ENCODE data around the gene CFTR.

DNA sequence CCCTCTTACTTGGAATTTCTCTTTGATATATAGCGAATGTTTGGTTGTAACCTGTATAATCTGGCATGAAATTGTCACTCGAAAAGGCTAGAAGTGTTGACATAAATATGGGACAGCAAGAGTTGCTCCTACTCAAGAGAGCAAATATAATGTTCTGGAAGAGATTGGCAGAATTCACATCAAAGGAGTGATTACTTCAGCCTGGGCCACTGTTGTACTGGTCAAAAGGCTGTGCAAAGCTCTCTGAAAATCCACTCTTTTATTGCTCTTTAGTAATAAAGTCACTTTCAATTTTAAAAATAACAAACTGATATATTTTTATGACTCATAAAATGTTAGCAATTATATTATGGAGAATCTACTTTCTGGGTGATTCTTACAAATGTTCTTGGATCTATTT, 58.2 kb downstream of the CFTR start:
- no peak for TF ChIP-seq POLR2A (IDR thresholded peaks at IDR 0.05)
- TF ChIP-seq, protein P1, sequence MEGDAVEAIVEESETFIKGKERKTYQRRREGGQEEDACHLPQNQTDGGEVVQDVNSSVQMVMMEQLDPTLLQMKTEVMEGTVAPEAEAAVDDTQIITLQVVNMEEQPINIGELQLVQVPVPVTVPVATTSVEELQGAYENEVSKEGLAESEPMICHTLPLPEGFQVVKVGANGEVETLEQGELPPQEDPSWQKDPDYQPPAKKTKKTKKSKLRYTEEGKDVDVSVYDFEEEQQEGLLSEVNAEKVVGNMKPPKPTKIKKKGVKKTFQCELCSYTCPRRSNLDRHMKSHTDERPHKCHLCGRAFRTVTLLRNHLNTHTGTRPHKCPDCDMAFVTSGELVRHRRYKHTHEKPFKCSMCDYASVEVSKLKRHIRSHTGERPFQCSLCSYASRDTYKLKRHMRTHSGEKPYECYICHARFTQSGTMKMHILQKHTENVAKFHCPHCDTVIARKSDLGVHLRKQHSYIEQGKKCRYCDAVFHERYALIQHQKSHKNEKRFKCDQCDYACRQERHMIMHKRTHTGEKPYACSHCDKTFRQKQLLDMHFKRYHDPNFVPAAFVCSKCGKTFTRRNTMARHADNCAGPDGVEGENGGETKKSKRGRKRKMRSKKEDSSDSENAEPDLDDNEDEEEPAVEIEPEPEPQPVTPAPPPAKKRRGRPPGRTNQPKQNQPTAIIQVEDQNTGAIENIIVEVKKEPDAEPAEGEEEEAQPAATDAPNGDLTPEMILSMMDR (IDR thresholded peaks at IDR 0.05 in 4 of 5, conservative IDR thresholded peaks at IDR 0.05 in 1 of 5) = no peak

Measured in gastrocnemius medialis (tissue), 4 donors.